GM12873 (cell line): ENCODE measurements around the gene NCAM1.

Source experiments
- CTCF ChIP-seq: IDR thresholded peaks from 2 replicates; pipeline ENCODE4 v1.5.1; 2012; ENCODE audit warnings: low read depth, mild to moderate bottlenecking, moderate library complexity, low read length, control low read depth; ENCODE audit not compliant: insufficient read depth; ENCODE audit errors: missing control alignments

NCAM1 gene

GRCh38 chr11:113256431-113257202, 295.4 kb downstream of the NCAM1 start:
- no peak for TF ChIP-seq CTCF

- TF ChIP-seq CTCF = no peak
Measured at GRCh38 chr11:113260096-113260425, 298.8 kb downstream of the NCAM1 start.

- no peak for TF ChIP-seq CTCF
Measured at GRCh38 chr11:113260541-113260940, 299.3 kb downstream of the NCAM1 start.

GRCh38 chr11:113261709-113262475, 300.7 kb downstream of the NCAM1 start:
- no peak for TF ChIP-seq CTCF

GRCh38 chr11:113262594-113262993, 301.4 kb downstream of the NCAM1 start:
- no peak for TF ChIP-seq CTCF

- no peak for TF ChIP-seq CTCF
Measured at GRCh38 chr11:113263458-113264259, 302.4 kb downstream of the NCAM1 start.

- TF ChIP-seq CTCF = no peak
Measured at GRCh38 chr11:113265362-113265761, 304.1 kb downstream of the NCAM1 start.
